HEK293T (cell line): ENCODE data around the gene SRGAP3.

Experiments
- CTCF ChIA-PET: fragments of 350-600 bp; formaldehyde crosslinking; extraction: SDS; loops from one replicate; lab custom pipeline; 2021; ENCODE audit warnings: antibody characterized with exemption, inconsistent platforms; lab: Yijun Ruan, JAX
- POLR2A ChIA-PET: fragments of 350-600 bp; formaldehyde crosslinking; extraction: SDS; loops from one replicate; lab custom pipeline; 2020; ENCODE audit warnings: antibody characterized with exemption, inconsistent platforms; lab: Yijun Ruan, JAX
- DNase-seq: peaks from one replicate; pipeline ENCODE4 v3.0.0; 2012; ENCODE audit warnings: mixed read lengths; ENCODE audit errors: extremely low spot score
- ARNT ChIP-seq: fragments of 450-650 bp; IDR thresholded peaks from 2 replicates; pipeline ENCODE4 v1.6.1; 2017; ENCODE audit warnings: mild to moderate bottlenecking
- BHLHE40 ChIP-seq: fragments of 450-650 bp; IDR thresholded peaks from 2 replicates; pipeline ENCODE4 v1.6.1; 2016; ENCODE audit warnings: mild to moderate bottlenecking, moderate library complexity, borderline replicate concordance
- CTBP1 ChIP-seq: fragments of 450-650 bp; IDR thresholded peaks from 2 replicates; pipeline ENCODE4 v1.6.1; 2016; ENCODE audit warnings: borderline replicate concordance
- ELF4 ChIP-seq: fragments of 450-650 bp; IDR thresholded peaks from 2 replicates; pipeline ENCODE4 v1.6.1; 2017; ENCODE audit warnings: antibody characterized with exemption
- FOXA1 ChIP-seq: fragments of 450-650 bp; IDR thresholded peaks from 2 replicates; pipeline ENCODE4 v1.6.1; 2016; ENCODE audit warnings: mild to moderate bottlenecking
- FOXK2 ChIP-seq: fragments of 450-650 bp; IDR thresholded peaks from 2 replicates; pipeline ENCODE4 v1.6.1; 2016; ENCODE audit warnings: mild to moderate bottlenecking
- FOXM1 ChIP-seq: fragments of 450-650 bp; IDR thresholded peaks from 2 replicates; pipeline ENCODE4 v1.6.1; 2017; ENCODE audit warnings: mild to moderate bottlenecking, borderline replicate concordance
- HDGF ChIP-seq: fragments of 450-650 bp; IDR thresholded peaks from 2 replicates; pipeline ENCODE4 v1.6.1; 2017; ENCODE audit warnings: antibody characterized with exemption, borderline replicate concordance
- L3MBTL2 ChIP-seq: fragments of 450-650 bp; conservative IDR thresholded peaks from 2 replicates; pipeline ENCODE4 v1.6.1; 2016; ENCODE audit warnings: mild to moderate bottlenecking
- LEF1 ChIP-seq: fragments of 450-650 bp; IDR thresholded peaks from 2 replicates; pipeline ENCODE4 v1.6.1; 2017; ENCODE audit warnings: mild to moderate bottlenecking, borderline replicate concordance
- NFRKB ChIP-seq: fragments of 450-650 bp; IDR thresholded peaks from 2 replicates; pipeline ENCODE4 v1.6.1; 2016; ENCODE audit warnings: mild to moderate bottlenecking, moderate library complexity
- PKNOX1 ChIP-seq: fragments of 450-650 bp; IDR thresholded peaks from 2 replicates; pipeline ENCODE4 v1.6.1; 2016
- SUZ12 ChIP-seq: fragments of 450-650 bp; IDR thresholded peaks from 2 replicates; pipeline ENCODE4 v1.6.1; 2016; ENCODE audit warnings: mild to moderate bottlenecking
- TARDBP ChIP-seq: fragments of 450-650 bp; IDR thresholded peaks from 2 replicates; pipeline ENCODE4 v1.6.1; 2016
- ZNF384 ChIP-seq: fragments of 450-650 bp; IDR thresholded peaks from 2 replicates; pipeline ENCODE4 v1.6.1; 2016

The SRGAP3 gene

GRCh38 chr3:9022305-9023225 lies 226.9 kb downstream of the SRGAP3 start:
- ChIA-PET CTCF (interaction anchor here (0.6 kb wide), 1 partner anchor 51 kb away, joined by 3 read pairs; no protein-coding TSS in a partner anchor), POLR2A (no interaction called here)
- no peak for DNase-seq
- TF ChIP-seq ELF4 (no peak), ARNT (no peak), TARDBP (no peak), CTBP1 (no peak), FOXK2 (no peak), FOXA1 (no peak), LEF1 (no peak), ZNF384 (no peak), L3MBTL2 (no peak), BHLHE40 (no peak), FOXM1 (no peak), SUZ12 (no peak)

- ChIA-PET POLR2A (no interaction called here), CTCF (no interaction called here)
- no peak for TF ChIP-seq FOXA1
- no peak for TF ChIP-seq HDGF
Observed at GRCh38 chr3:9021271-9022009, 228.0 kb downstream of the SRGAP3 start.

GRCh38 chr3:9020426-9020825 lies 229.0 kb downstream of the SRGAP3 start:
- CTCF ChIA-PET = no interaction called here

More at GRCh38 chr3:9021271-9022009, 228.0 kb downstream of the SRGAP3 start:
- DNase-seq = no peak

GRCh38 chr3:9019259-9019961 lies 230.0 kb downstream of the SRGAP3 start:
- DNase-seq = no peak
- POLR2A ChIA-PET = no interaction called here
- CTCF ChIA-PET = no interaction called here
- TF ChIP-seq SUZ12 = no peak
- no peak for TF ChIP-seq LEF1

More at GRCh38 chr3:9020426-9020825, 229.0 kb downstream of the SRGAP3 start:
- POLR2A ChIA-PET = no interaction called here
- no peak for DNase-seq
- TF ChIP-seq ARNT (no peak), CTBP1 (no peak), ELF4 (no peak), LEF1 (no peak)

- TF ChIP-seq ELF4 = no peak
- TF ChIP-seq L3MBTL2 = no peak
- no peak for TF ChIP-seq SUZ12
- TF ChIP-seq PKNOX1 = no peak
- TF ChIP-seq NFRKB = no peak
- TF ChIP-seq HDGF = no peak
- no peak for TF ChIP-seq LEF1
- no peak for TF ChIP-seq ARNT
- no peak for TF ChIP-seq CTBP1
- TF ChIP-seq ZNF384 = no peak
- no peak for TF ChIP-seq FOXA1
- no peak for TF ChIP-seq BHLHE40
- TF ChIP-seq FOXM1 = no peak
- TF ChIP-seq FOXK2 = no peak
- CTCF ChIA-PET = no interaction called here
- POLR2A ChIA-PET = no interaction called here
- DNase-seq = no peak
Observed at GRCh38 chr3:9015250-9015649, 234.2 kb downstream of the SRGAP3 start.

GRCh38 chr3:9013782-9014563 lies 235.5 kb downstream of the SRGAP3 start:
- DNase-seq = no peak
- ChIA-PET POLR2A (no interaction called here), CTCF (interaction anchor here (2.0 kb wide), 1 partner anchor 26 kb away, joined by 9 read pairs; no protein-coding TSS in a partner anchor)
- no peak for TF ChIP-seq ARNT
- no peak for TF ChIP-seq FOXA1
- no peak for TF ChIP-seq CTBP1
- TF ChIP-seq FOXM1 = no peak
- TF ChIP-seq TARDBP = no peak
- TF ChIP-seq ZNF384 = no peak
- TF ChIP-seq PKNOX1 = no peak
- no peak for TF ChIP-seq SUZ12
- TF ChIP-seq BHLHE40 = no peak
